DOHH2 (cell line): ENCODE data around the gene SLC6A2.

Experiments used
- H3F3A ChIP-seq: fragments of 200-600 bp; sonication (generic), shearing (Covaris generic); 2 replicates; pipeline ENCODE4 v1.6.0; 2016; ENCODE audit warnings: antibody characterized with exemption, mild to moderate bottlenecking; ENCODE audit not compliant: control insufficient read depth, insufficient read depth
- H3K27ac ChIP-seq: fragments of 200-600 bp; sonication (generic); 2 replicates; pipeline ENCODE4 v1.5.1; 2014; ENCODE audit warnings: low read depth, mild to moderate bottlenecking, low read length, moderate library complexity
- H3K27me3 ChIP-seq: fragments of 200-600 bp; sonication (generic); 2 replicates; pipeline ENCODE4 v1.6.1; 2014; ENCODE audit warnings: mild to moderate bottlenecking, low read length, mixed read lengths; ENCODE audit not compliant: control insufficient read depth
- H3K36me3 ChIP-seq: fragments of 200-600 bp; sonication (generic); 2 replicates; pipeline ENCODE4 v1.6.1; 2014; ENCODE audit warnings: mild to moderate bottlenecking, low read length, moderate library complexity, mixed read lengths; ENCODE audit not compliant: control insufficient read depth
- H3K4me1 ChIP-seq: fragments of 200-600 bp; sonication (generic); 2 replicates; pipeline ENCODE4 v1.6.1; 2014; ENCODE audit warnings: mild to moderate bottlenecking, low read length, mixed read lengths; ENCODE audit not compliant: control insufficient read depth
- H3K4me2 ChIP-seq: fragments of 200-600 bp; sonication (generic); 2 replicates; pipeline ENCODE4 v1.6.0; 2014; ENCODE audit warnings: mild to moderate bottlenecking, low read length, moderate library complexity
- H3K4me3 ChIP-seq: fragments of 200-600 bp; sonication (generic); 2 replicates; pipeline ENCODE4 v1.5.1; 2014; ENCODE audit warnings: mild to moderate bottlenecking, low read length, mixed read lengths
- H3K79me2 ChIP-seq: fragments of 200-600 bp; sonication (generic); 2 replicates; pipeline ENCODE4 v1.6.1; 2014; ENCODE audit warnings: mild to moderate bottlenecking, low read length, mixed read lengths; ENCODE audit not compliant: control insufficient read depth
- H3K9me2 ChIP-seq: fragments of 200-600 bp; sonication (generic); replicated peaks from 2 replicates; pipeline ENCODE4 v1.6.1; 2014; ENCODE audit warnings: mild to moderate bottlenecking, low read length, mixed read lengths; ENCODE audit not compliant: control insufficient read depth
- H3K9me3 ChIP-seq: fragments of 200-600 bp; sonication (generic); 2 replicates; pipeline ENCODE4 v1.6.1; 2014; ENCODE audit warnings: antibody characterized with exemption, low read length, mixed read lengths; ENCODE audit not compliant: control insufficient read depth, insufficient read depth
- H4K20me1 ChIP-seq: fragments of 200-600 bp; sonication (generic); 2 replicates; pipeline ENCODE4 v1.6.0; 2014; ENCODE audit warnings: low read depth, mild to moderate bottlenecking, antibody characterized with exemption, low read length, moderate library complexity; ENCODE audit not compliant: control insufficient read depth, insufficient read depth
- CTCF ChIP-seq: fragments of 200-600 bp; sonication (generic); IDR thresholded peaks from one replicate; pipeline ENCODE4 v1.5.1; 2014; ENCODE audit warnings: antibody characterized with exemption, mild to moderate bottlenecking, low read depth, low read length; ENCODE audit not compliant: poor library complexity, severe bottlenecking
- EZH2phosphoT487 ChIP-seq: fragments of 200-600 bp; sonication (generic); IDR thresholded peaks from 2 replicates; pipeline ENCODE4 v1.6.1; 2017; ENCODE audit warnings: borderline replicate concordance, mild to moderate bottlenecking, antibody characterized with exemption, low read length, moderate library complexity, mixed read lengths

The SLC6A2 gene

GRCh38 chr16:55699616-55700015 lies 43.8 kb downstream of the SLC6A2 start:
- no peak for TF ChIP-seq CTCF
- no peak for TF ChIP-seq EZH2phosphoT487
- Histone ChIP-seq H3K4me1 (no peaks in the 10 kb centered on the region), H3K27me3 (no peaks in the 10 kb centered on the region), H3K4me3 (no peak overlapping the region), H3K4me2 (no peak overlapping the region), H3K36me3 (no peaks in the 10 kb centered on the region), H3K79me2 (no peaks in the 10 kb centered on the region), H4K20me1 (no peaks in the 10 kb centered on the region), H3K9me3 (no peaks in the 10 kb centered on the region), H3K9me2 (no peaks in the 10 kb centered on the region), H3F3A (no peaks in the 10 kb centered on the region), H3K27ac (no peak overlapping the region)

- no peak for TF ChIP-seq EZH2phosphoT487
- no peak for TF ChIP-seq CTCF
- Histone ChIP-seq H3K36me3 (no peaks in the 10 kb centered on the region), H3F3A (no peaks in the 10 kb centered on the region)
Measured at GRCh38 chr16:55700067-55700466, 44.3 kb downstream of the SLC6A2 start.

GRCh38 chr16:55700961-55701360 lies 45.2 kb downstream of the SLC6A2 start:
- Histone ChIP-seq H3K27me3 (peaks cover 3% of the 10 kb centered on the region; the same call in 1 of the 2 replicates), H3K9me3 (no peaks in the 10 kb centered on the region), H3K79me2 (no peaks in the 10 kb centered on the region), H4K20me1 (no peaks in the 10 kb centered on the region), H3F3A (no peaks in the 10 kb centered on the region), H3K27ac (no peak overlapping the region), H3K36me3 (no peaks in the 10 kb centered on the region), H3K4me3 (no peak overlapping the region), H3K4me1 (no peaks in the 10 kb centered on the region), H3K9me2 (no peaks in the 10 kb centered on the region), H3K4me2 (no peak overlapping the region)
- TF ChIP-seq EZH2phosphoT487 (no peak), CTCF (no peak)

More at GRCh38 chr16:55700067-55700466, 44.3 kb downstream of the SLC6A2 start:
- no peaks in the 10 kb centered on the region for H3K9me3 ChIP-seq
- H3K4me1 ChIP-seq = no peaks in the 10 kb centered on the region
- no peaks in the 10 kb centered on the region for H4K20me1 ChIP-seq
- no peaks in the 10 kb centered on the region for H3K79me2 ChIP-seq
- no peaks in the 10 kb centered on the region for H3K27me3 ChIP-seq
- no peaks in the 10 kb centered on the region for H3K9me2 ChIP-seq
- H3K4me2 ChIP-seq = no peak overlapping the region
- H3K4me3 ChIP-seq = no peak overlapping the region
- no peak overlapping the region for H3K27ac ChIP-seq
